ENCODE measurements around the gene LYZL2. TPM values are rescaled to one million over a fixed set of nuclear protein-coding genes. Genes with fewer than 3 reads are reported as not detected.
"Not testable (repeated sequence)": the region's sequence is repeated elsewhere in the genome, so short reads cannot be mapped to it uniquely, and the experiment has no call there.

Gene LYZL2
- total and polyA plus RNA-seq, 2 donors (not counting 1 experiment from before 2014, with no cell fraction given): not detected

DNA sequence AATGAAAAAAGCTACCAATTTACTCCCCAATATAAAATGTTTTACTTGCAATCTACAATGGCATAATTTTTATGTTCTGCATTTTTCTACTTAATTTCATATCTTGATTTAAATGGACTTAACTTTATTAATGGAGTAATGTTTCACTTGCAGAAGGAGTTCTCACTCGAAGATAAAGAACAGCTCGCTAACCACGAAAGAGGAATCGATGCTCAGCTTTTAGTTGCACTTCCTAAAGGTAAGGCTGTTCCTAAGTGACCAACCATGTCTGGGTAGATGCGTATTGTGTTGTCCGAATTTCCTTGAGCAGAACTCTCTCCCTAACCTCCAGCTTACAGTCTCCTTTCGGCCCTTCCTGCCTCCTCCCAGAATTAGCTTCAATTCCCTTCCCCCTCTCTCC is 33.9 kb upstream of the LYZL2 start:
- not testable (repeated sequence) for H3K36me3 ChIP-seq (ENCODE audit: control insufficient read depth, insufficient read depth, low read length); H4K20me1 ChIP-seq (ENCODE audit: control insufficient read depth, extremely low read depth, insufficient read depth, low read length); H2AFZ ChIP-seq (ENCODE audit: low read length); H3K4me1 ChIP-seq (ENCODE audit: control insufficient read depth, extremely low read depth, insufficient read depth, low read length); H3K27me3 ChIP-seq (ENCODE audit: control insufficient read depth, insufficient read depth, low read length); H3K9ac ChIP-seq (ENCODE audit: insufficient read depth, low read length); H3K79me2 ChIP-seq (ENCODE audit: control insufficient read depth, insufficient read depth, low read length); H3K27ac ChIP-seq (ENCODE audit: insufficient read depth, low read length); H3K4me3 ChIP-seq (replicated peaks in 1 of 4; ENCODE audit: control extremely low read depth in 1 of 4, insufficient read depth in 1 of 4, low read depth in 3 of 4, low read length in 4 of 4); H3K4me2 ChIP-seq (ENCODE audit: extremely low read depth, insufficient read depth, low read length); H3K9me3 ChIP-seq (ENCODE audit: control insufficient read depth, insufficient read depth, low read depth, low read length); DNase-seq (ENCODE audit: low read depth in 2 of 2)

DNA sequence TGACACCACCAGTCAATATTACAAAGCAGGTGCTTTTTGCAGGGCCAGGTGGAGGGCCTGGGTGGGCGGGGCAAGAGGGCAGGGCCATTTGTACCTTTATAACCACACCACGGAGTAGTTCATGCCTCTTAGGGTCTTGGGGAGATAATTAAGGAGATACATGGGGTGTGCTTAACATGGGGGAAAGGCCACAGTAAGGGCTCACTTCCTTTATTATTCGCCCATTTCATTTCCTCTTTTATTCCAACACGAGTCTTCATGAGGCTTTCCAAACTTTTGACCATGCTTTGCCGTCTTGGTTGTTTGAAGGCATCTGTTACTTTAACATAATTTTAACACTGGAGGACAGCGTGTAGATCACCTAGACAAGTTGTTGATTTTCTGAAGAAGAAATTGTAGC is 33.3 kb upstream of the LYZL2 start:
- DNase-seq (ENCODE audit: low read depth in 2 of 2): no peak
- H2AFZ ChIP-seq (ENCODE audit: low read length): no peak overlapping the region
- no peaks in the 10 kb centered on the region for H4K20me1 ChIP-seq (ENCODE audit: control insufficient read depth, extremely low read depth, insufficient read depth, low read length)
- no peaks in the 10 kb centered on the region for H3K79me2 ChIP-seq (ENCODE audit: control insufficient read depth, insufficient read depth, low read length)
- H3K9me3 ChIP-seq (ENCODE audit: control insufficient read depth, insufficient read depth, low read depth, low read length): no peaks in the 10 kb centered on the region
- H3K27me3 ChIP-seq (ENCODE audit: control insufficient read depth, insufficient read depth, low read length): no peaks in the 10 kb centered on the region
- H3K27ac ChIP-seq (ENCODE audit: insufficient read depth, low read length): no peak overlapping the region
- no peak overlapping the region for H3K9ac ChIP-seq (ENCODE audit: insufficient read depth, low read length)
- no peaks in the 10 kb centered on the region for H3K4me1 ChIP-seq (ENCODE audit: control insufficient read depth, extremely low read depth, insufficient read depth, low read length)
- TF ChIP-seq, protein P1, sequence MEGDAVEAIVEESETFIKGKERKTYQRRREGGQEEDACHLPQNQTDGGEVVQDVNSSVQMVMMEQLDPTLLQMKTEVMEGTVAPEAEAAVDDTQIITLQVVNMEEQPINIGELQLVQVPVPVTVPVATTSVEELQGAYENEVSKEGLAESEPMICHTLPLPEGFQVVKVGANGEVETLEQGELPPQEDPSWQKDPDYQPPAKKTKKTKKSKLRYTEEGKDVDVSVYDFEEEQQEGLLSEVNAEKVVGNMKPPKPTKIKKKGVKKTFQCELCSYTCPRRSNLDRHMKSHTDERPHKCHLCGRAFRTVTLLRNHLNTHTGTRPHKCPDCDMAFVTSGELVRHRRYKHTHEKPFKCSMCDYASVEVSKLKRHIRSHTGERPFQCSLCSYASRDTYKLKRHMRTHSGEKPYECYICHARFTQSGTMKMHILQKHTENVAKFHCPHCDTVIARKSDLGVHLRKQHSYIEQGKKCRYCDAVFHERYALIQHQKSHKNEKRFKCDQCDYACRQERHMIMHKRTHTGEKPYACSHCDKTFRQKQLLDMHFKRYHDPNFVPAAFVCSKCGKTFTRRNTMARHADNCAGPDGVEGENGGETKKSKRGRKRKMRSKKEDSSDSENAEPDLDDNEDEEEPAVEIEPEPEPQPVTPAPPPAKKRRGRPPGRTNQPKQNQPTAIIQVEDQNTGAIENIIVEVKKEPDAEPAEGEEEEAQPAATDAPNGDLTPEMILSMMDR (conservative IDR thresholded peaks at IDR 0.05 in 1 of 2, IDR thresholded peaks at IDR 0.05 in 1 of 2; ENCODE audit: low read depth in 1 of 2, low read length in 2 of 2): no peak
- TF ChIP-seq EZH2 (IDR thresholded peaks at IDR 0.05; ENCODE audit: low read length, missing control alignments): no peak
- no peak overlapping the region for H3K4me2 ChIP-seq (ENCODE audit: extremely low read depth, insufficient read depth, low read length)
- no peaks in the 10 kb centered on the region for H3K36me3 ChIP-seq (ENCODE audit: control insufficient read depth, insufficient read depth, low read length)
- H3K4me3 ChIP-seq (replicated peaks in 1 of 4; ENCODE audit: control extremely low read depth in 1 of 4, insufficient read depth in 1 of 4, low read depth in 3 of 4, low read length in 4 of 4): no peak overlapping the region

DNA sequence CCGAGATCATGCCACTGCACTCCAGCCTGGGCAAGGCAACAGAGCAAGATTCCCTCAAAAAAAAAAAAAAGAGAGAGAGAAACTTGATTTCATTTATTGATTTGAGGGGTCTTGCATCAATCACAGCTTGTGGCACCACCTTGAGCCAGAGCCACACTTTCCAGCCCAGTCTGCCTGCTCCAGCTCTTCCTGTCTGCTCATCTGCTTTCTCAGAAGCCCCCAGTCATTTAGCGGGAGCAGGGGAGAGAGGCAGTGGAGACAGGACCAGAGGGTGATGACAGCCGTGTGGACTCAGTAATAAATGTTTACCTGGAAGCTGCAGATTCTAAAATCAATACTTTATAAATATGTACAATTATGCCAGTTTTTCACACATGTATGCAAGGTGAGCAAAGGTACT is 30.8 kb upstream of the LYZL2 start:
- H3K79me2 ChIP-seq (ENCODE audit: control insufficient read depth, insufficient read depth, low read length); DNase-seq (ENCODE audit: low read depth in 2 of 2); H3K27ac ChIP-seq (ENCODE audit: insufficient read depth, low read length); H3K4me3 ChIP-seq (replicated peaks in 1 of 4; ENCODE audit: control extremely low read depth in 1 of 4, insufficient read depth in 1 of 4, low read depth in 3 of 4, low read length in 4 of 4); H3K27me3 ChIP-seq (ENCODE audit: control insufficient read depth, insufficient read depth, low read length); H2AFZ ChIP-seq (ENCODE audit: low read length); H3K9me3 ChIP-seq (ENCODE audit: control insufficient read depth, insufficient read depth, low read depth, low read length); H3K4me1 ChIP-seq (ENCODE audit: control insufficient read depth, extremely low read depth, insufficient read depth, low read length); H4K20me1 ChIP-seq (ENCODE audit: control insufficient read depth, extremely low read depth, insufficient read depth, low read length); H3K4me2 ChIP-seq (ENCODE audit: extremely low read depth, insufficient read depth, low read length); H3K36me3 ChIP-seq (ENCODE audit: control insufficient read depth, insufficient read depth, low read length); H3K9ac ChIP-seq (ENCODE audit: insufficient read depth, low read length): not testable (repeated sequence)

DNA sequence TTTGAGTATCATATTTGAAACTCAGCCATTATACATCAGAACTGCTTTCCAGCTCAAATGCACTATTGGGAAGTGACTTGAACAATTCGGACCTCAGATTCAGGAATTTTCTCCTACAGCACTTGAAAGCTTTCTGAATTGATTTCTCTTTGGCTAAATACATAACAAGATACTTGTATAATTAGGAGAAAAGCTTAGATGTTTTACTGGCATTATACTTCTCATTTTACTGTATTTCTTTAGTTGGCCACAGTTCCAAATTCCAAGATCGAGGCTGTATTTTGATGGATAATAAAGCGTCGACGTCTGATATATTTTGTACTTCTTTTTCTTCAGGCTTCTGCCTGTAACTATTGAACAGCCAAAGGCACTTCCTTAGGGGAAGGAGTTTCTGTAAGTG is 26.7 kb upstream of the LYZL2 start:
- Histone ChIP-seq H3K27me3 (ENCODE audit: control insufficient read depth, insufficient read depth, low read length) (no peaks in the 10 kb centered on the region), H3K79me2 (ENCODE audit: control insufficient read depth, insufficient read depth, low read length) (no peaks in the 10 kb centered on the region), H3K4me1 (ENCODE audit: control insufficient read depth, extremely low read depth, insufficient read depth, low read length) (no peaks in the 10 kb centered on the region), H4K20me1 (ENCODE audit: control insufficient read depth, extremely low read depth, insufficient read depth, low read length) (no peaks in the 10 kb centered on the region), H3K4me3 (replicated peaks in 1 of 4; ENCODE audit: control extremely low read depth in 1 of 4, insufficient read depth in 1 of 4, low read depth in 3 of 4, low read length in 4 of 4) (no peak overlapping the region), H2AFZ (ENCODE audit: low read length) (peak overlapping the region; percentile 19), H3K36me3 (ENCODE audit: control insufficient read depth, insufficient read depth, low read length) (no peaks in the 10 kb centered on the region), H3K4me2 (ENCODE audit: extremely low read depth, insufficient read depth, low read length) (no peak overlapping the region), H3K9ac (ENCODE audit: insufficient read depth, low read length) (no peak overlapping the region), H3K27ac (ENCODE audit: insufficient read depth, low read length) (no peak overlapping the region), H3K9me3 (ENCODE audit: control insufficient read depth, insufficient read depth, low read depth, low read length) (no peaks in the 10 kb centered on the region)
- DNase-seq (ENCODE audit: low read depth in 2 of 2): no peak
- no peak for TF ChIP-seq EZH2 (IDR thresholded peaks at IDR 0.05; ENCODE audit: low read length, missing control alignments)
- TF ChIP-seq, protein P1 (conservative IDR thresholded peaks at IDR 0.05 in 1 of 2, IDR thresholded peaks at IDR 0.05 in 1 of 2; ENCODE audit: low read depth in 1 of 2, low read length in 2 of 2): no peak

DNA sequence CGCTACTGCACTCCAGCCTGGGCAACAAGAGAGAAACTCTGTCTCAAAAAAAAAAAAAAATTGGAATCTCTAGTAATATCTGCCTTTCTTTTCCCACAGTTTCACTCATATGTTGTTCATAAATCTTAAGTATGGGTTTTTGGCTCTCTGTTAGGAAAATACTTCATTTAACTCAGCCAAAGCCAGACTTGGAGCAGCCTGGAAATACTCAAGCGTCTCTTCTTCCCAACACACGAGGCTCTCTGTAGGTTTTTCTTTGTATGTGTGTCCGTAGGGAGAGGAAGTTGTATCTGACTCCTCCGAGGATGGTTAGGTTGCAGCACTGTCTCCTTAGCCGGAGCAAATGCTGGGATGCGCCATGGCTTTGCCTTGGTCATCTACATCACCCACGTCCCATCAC is 25.4 kb upstream of the LYZL2 start:
- not testable (repeated sequence) for H3K4me3 ChIP-seq (replicated peaks in 1 of 4; ENCODE audit: control extremely low read depth in 1 of 4, insufficient read depth in 1 of 4, low read depth in 3 of 4, low read length in 4 of 4); H3K27me3 ChIP-seq (ENCODE audit: control insufficient read depth, insufficient read depth, low read length); H3K9ac ChIP-seq (ENCODE audit: insufficient read depth, low read length); H3K36me3 ChIP-seq (ENCODE audit: control insufficient read depth, insufficient read depth, low read length); H2AFZ ChIP-seq (ENCODE audit: low read length); DNase-seq (ENCODE audit: low read depth in 2 of 2); H3K4me1 ChIP-seq (ENCODE audit: control insufficient read depth, extremely low read depth, insufficient read depth, low read length); H3K4me2 ChIP-seq (ENCODE audit: extremely low read depth, insufficient read depth, low read length); H4K20me1 ChIP-seq (ENCODE audit: control insufficient read depth, extremely low read depth, insufficient read depth, low read length); H3K9me3 ChIP-seq (ENCODE audit: control insufficient read depth, insufficient read depth, low read depth, low read length); H3K27ac ChIP-seq (ENCODE audit: insufficient read depth, low read length); H3K79me2 ChIP-seq (ENCODE audit: control insufficient read depth, insufficient read depth, low read length)
